ENCODE data around the gene ACE2.

- no peak for TF ChIP-seq POLR2A (IDR thresholded peaks at IDR 0.05)
- no peak for TF ChIP-seq CTCF (IDR thresholded peaks at IDR 0.05)
Measured at GRCh38 chrX:15567267-15567666, 33.5 kb downstream of the ACE2 start.
